ENCODE data around the gene CCDC78. TPM values are rescaled to one million over a fixed set of nuclear protein-coding genes. Genes with fewer than 3 reads are reported as not detected.
A peak's percentile ranks its signal among the peaks of the same experiment; 100 is the strongest.

Gene CCDC78
- total RNA-seq, 6 experiments from 2014 or later: 2.2 to 4.1 (median 3.4) TPM

GRCh38 chr16:689175-689897 lies 36.9 kb downstream of the CCDC78 start:
- peaks cover 9% of the 10 kb centered on the region for H3K36me3 Mint-ChIP-seq (ENCODE audit: low read depth)
- peak overlapping the region; percentile 72 for H3K27ac Mint-ChIP-seq
- no peak for TF ChIP-seq CTCF (IDR thresholded peaks at IDR 0.05)

GRCh38 chr16:687499-687898 lies 38.7 kb downstream of the CCDC78 start:
- peaks cover 10% of the 10 kb centered on the region for H3K36me3 Mint-ChIP-seq (ENCODE audit: low read depth)
- no peak overlapping the region for H3K27ac Mint-ChIP-seq
- no peak overlapping the region for H3K4me3 Mint-ChIP-seq
- no peaks in the 10 kb centered on the region for H3K9me3 Mint-ChIP-seq
- peaks cover 9% of the 10 kb centered on the region for H3K27me3 Mint-ChIP-seq (ENCODE audit: insufficient read depth)
- DNase-seq: no peak
- TF ChIP-seq CTCF (IDR thresholded peaks at IDR 0.05): no peak
- peaks cover 13% of the 10 kb centered on the region; the same call in 1 of the 2 replicates for H3K4me1 Mint-ChIP-seq (ENCODE audit: low read depth)

More at GRCh38 chr16:689175-689897, 36.9 kb downstream of the CCDC78 start:
- peaks cover 11% of the 10 kb centered on the region; the same call in 1 of the 2 replicates for H3K4me1 Mint-ChIP-seq (ENCODE audit: low read depth)
- peak overlapping the region; percentile 93 for H3K4me3 Mint-ChIP-seq
- no peaks in the 10 kb centered on the region for H3K9me3 Mint-ChIP-seq
- peaks cover 17% of the 10 kb centered on the region for H3K27me3 Mint-ChIP-seq (ENCODE audit: insufficient read depth)
- no peak for DNase-seq

- Mint-ChIP-seq H3K27me3 (ENCODE audit: insufficient read depth) (peaks cover 8% of the 10 kb centered on the region), H3K9me3 (no peaks in the 10 kb centered on the region), H3K27ac (no peak overlapping the region), H3K4me3 (no peak overlapping the region), H3K4me1 (ENCODE audit: low read depth) (peaks cover 17% of the 10 kb centered on the region), H3K36me3 (ENCODE audit: low read depth) (peaks cover 16% of the 10 kb centered on the region)
- DNase-seq: no peak
- TF ChIP-seq CTCF (IDR thresholded peaks at IDR 0.05): no peak
Observed at GRCh38 chr16:686459-687260, 39.6 kb downstream of the CCDC78 start.

GRCh38 chr16:685967-686366 lies 40.3 kb downstream of the CCDC78 start:
- Mint-ChIP-seq H3K27me3 (ENCODE audit: insufficient read depth) (peaks cover 6% of the 10 kb centered on the region), H3K4me3 (no peak overlapping the region), H3K9me3 (no peaks in the 10 kb centered on the region), H3K4me1 (ENCODE audit: low read depth) (peaks cover 22% of the 10 kb centered on the region), H3K36me3 (ENCODE audit: low read depth) (peaks cover 20% of the 10 kb centered on the region), H3K27ac (no peak overlapping the region)
- peak; percentile 37 for DNase-seq
- peak; percentile 72 for TF ChIP-seq CTCF (IDR thresholded peaks at IDR 0.05)

- no peak for DNase-seq
- Mint-ChIP-seq H3K27me3 (ENCODE audit: insufficient read depth) (peaks cover 6% of the 10 kb centered on the region), H3K4me1 (ENCODE audit: low read depth) (peaks cover 20% of the 10 kb centered on the region), H3K36me3 (ENCODE audit: low read depth) (peaks cover 20% of the 10 kb centered on the region), H3K9me3 (no peaks in the 10 kb centered on the region), H3K27ac (no peak overlapping the region), H3K4me3 (no peak overlapping the region)
- no peak for TF ChIP-seq CTCF (IDR thresholded peaks at IDR 0.05)
Observed at GRCh38 chr16:684961-685696, 41.1 kb downstream of the CCDC78 start.

Measured in HFFc6 (cell line).